Anterior cingulate cortex (tissue), 58 donors: ENCODE measurements around the gene CD300C.
"Not testable (repeated sequence)": the region's sequence is repeated elsewhere in the genome, so short reads cannot be mapped to it uniquely, and the experiment has no call there.

Source experiments
- DNase-seq, 58 donors: peaks; one replicate each; lab custom pipeline; 2025; lab: John Stamatoyannopoulos, UW

Gene CD300C

DNA sequence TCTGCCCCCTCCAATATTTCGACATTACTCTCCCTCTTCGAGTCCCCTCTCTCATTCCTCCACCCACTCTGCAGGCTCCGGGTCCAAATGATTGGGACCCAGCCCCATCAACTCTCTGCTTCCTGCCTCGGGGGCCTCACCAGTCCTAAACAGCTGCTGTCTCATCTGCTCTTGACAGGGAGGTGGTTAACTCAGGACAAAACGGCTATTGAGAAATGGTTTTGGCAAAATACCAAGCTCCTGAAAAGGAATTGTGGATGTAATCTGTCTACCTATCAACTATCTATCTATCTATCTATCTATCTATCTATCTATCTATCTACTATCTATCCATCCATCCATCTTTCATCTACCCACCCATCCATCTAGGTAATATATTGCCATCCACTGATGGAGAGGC lies 19.2 kb upstream of the CD300C start:
- DNase-seq = no peak

DNA sequence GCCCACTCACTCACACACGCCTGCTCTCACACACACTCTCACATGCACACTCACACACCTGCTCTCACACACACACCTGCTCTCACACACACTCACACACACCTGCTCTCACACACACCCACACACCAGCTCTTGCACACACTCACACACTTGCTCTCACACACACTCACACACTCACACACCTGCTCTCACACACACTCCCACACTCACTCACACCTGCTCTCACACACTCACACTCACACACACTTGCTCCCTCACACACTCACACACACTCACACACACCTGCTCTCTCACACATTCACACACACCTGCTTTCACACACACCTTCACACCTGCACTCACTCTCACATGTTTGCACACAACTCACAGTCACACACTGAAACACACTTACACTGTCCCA lies 17.4 kb upstream of the CD300C start:
- DNase-seq = no peak

DNA sequence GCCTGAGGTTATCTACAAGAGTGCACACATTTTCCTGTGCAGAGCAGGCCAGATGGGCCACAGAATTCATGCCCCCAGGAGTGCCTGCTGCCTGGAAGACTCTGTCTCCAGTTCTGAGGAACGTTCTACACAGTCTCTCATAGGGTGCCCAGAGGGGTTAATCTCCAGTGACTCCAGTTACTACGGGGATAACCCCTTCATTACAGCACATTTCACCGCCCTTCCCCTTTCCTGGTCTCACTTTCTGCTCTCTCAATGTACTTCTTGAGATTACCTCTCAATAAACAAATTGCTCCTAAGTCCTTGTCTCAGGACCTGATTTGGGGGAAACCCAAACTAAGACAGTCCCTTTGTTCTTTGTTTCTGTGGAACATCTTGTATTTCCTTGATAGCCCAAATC lies 15.7 kb upstream of the CD300C start:
- no peak for DNase-seq

DNA sequence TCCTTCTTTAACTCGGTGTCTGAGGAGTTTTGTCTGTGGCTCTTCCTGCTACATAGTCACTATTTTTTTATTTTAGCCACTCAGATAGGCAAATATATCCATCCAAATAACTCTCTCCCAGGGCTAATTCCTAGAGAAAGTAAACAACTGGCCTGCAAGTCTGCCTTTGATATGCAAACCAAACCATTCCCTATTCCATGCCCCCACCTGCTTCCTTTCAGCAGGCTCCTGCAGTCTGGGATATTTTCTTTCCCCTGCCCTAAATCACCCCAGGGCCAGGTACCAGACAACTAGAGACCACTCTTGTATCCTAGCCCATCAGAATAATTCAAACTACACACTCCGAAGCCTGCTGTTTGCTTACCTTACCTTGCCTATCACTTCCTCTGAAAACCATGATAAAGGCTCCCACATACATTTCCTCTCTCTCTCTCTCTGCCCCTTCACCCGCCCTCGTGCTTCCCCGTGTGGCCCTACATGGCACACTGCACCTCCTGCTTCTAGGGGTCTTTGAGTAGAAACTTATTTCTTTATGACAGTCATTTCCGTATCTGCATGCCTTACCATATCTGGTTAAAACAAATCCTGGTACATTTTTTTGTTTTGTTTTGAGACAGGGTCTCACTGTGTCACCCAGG lies 13.1 kb upstream of the CD300C start:
- no peak for DNase-seq

DNA sequence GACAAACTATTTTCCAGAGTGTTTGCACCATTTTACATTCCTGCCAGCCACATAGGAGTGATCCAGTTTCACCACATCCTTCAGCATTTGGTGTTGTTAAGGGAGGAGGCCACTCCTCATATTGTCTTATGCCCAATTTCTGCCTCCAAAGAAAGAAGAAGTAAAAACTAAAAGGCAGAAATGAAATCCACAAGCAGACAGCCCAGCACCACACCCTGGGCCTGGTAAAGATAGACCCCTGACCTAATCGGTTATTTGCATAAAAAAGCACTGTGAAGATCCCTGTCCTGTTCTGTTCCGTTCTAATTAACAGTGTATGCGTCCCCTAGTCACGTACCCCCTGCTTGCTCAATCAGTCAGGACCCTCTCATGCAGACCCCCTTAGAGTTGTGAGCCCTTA lies 12.5 kb upstream of the CD300C start:
- DNase-seq = not testable (repeated sequence)

DNA sequence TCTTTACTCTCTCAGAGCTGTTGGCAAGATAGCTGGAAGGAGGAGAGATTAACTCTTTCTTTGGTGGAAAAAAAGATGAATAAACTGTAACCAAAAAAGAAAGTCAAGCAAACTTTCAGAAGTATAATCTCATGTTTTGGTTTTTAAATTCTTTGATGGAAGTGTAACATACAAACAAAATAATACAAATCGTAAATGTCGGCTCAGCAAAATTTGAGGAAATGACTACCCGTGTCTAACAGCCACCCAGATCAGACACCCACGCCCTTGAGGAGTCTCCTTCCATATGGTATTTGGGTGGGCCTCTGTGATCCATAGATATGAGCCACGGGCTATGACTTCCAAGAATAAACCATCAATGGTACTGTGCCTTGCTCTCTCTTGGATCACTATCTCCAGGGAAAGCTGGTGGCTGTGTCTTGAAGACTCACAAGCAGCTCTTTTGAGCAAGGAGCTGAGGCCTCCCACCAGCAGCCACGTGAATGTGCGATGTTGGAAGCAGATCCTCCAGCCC lies 9.6 kb upstream of the CD300C start:
- DNase-seq = no peak

DNA sequence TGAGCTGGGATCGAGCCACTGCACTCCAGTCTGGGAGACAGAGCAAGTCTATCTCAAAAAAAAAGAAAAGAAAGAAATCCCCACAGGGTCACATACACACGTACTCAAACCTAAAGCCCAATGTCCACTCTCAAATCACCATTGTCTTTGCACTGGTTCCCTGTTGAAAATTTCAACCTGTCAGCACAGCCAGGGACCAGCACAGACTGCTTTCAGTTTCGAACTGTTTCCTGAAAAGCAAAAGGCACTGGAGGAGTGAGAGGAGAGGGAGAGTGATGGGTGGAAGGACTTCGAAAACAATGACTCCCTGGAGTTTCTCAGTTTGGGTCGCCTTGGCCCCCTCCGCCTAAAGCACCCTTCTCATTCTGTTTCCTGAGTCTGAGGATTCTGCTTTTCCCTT lies 9.0 kb upstream of the CD300C start:
- no peak for DNase-seq

DNA sequence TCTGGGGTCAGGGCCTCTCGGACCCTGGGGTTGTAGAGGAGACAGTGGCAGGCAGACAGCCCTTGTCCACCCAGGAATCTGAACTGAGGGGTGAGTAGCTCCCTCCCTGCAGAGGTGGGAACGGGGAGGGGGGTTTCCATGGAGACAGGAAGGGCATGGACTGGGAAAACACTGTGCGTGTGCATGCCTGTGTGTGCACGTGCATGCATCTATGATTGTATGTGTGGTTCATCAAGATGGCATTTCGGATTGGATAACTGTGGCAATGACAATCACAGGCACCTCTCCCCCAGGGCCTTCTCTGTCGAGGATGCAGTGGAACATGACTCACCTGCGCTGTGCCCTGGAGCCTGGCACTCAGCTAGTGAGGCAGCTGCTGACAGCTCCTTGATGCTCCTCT lies 6.1 kb upstream of the CD300C start:
- no peak for DNase-seq

DNA sequence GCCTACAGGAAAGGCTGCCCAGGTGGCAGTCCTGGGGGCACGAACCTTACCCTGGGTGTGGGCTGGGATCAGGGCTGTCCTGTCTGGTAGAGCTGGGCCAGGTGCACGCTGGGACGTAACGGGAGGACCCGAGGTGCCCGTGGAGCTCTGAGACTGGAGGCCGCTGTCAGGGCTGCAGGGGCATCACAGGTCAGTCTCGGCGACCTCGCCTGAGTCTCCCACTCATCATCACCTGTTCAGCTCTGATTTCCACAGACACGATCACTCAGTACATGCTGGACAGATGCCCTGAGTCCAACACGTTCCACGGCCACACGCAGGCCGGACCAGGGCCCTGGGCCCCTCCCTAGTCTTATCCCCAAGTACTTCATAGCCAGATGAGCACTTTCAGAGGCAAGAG lies 4.7 kb upstream of the CD300C start:
- DNase-seq = no peak

DNA sequence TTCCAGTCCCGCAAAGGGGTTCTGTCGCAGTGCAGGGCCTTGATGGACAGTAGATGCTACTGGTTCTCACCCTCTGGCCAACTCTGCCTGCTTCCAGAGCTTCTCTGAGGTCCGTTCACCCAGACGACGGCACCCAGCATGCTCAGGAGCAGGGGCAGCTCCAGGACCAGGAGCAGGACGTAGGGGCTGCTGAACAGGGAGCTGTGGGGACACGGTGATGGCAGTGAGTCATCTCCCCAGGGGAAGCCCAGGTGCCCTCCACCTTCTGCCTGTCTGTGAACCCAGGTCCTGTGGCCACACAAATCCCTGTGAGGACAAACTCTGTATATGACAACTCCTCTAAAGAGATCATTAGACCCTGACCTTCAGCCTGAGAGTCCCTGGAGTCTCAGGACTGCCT lies 3.4 kb upstream of the CD300C start:
- DNase-seq = no peak

DNA sequence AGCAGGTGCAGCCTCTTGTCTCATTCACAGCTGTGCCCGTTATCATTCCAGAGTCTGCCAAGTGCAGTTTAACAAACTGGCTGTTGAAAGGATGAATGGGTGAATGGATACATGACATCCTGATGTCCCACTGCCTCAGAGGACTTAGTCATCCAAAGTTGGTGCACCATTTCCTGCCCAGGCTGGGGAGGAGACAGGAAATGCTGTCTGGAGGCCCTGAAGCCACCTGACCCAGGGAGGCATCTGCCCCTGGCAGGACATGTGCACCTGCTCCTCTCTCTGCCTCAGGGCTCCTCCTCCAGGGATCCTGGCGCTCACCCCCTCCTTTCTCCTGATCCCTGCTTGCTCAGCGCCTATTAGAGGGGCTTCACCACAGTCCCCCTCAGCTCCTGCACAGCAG lies 1.8 kb upstream of the CD300C start:
- no peak for DNase-seq

DNA sequence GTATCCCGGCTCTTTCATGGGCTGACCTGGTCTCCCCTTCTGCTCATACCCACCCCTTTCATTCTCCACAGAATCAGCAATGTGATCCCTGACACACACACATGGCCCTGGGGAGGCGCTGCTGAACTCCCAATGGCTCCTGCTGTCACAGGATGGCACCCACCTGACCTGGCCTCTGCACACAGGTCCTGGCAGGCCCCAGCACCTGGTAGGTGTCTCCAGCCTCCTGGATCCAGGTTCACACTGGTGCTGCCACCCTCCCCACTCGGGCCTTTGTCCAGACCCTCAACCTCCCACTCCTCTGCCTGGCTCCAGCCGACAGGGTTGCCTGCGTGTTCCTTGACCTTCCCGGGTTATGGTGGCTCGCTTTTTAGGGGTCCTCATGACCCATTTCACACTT lies 1.3 kb upstream of the CD300C start:
- no peak for DNase-seq

DNA sequence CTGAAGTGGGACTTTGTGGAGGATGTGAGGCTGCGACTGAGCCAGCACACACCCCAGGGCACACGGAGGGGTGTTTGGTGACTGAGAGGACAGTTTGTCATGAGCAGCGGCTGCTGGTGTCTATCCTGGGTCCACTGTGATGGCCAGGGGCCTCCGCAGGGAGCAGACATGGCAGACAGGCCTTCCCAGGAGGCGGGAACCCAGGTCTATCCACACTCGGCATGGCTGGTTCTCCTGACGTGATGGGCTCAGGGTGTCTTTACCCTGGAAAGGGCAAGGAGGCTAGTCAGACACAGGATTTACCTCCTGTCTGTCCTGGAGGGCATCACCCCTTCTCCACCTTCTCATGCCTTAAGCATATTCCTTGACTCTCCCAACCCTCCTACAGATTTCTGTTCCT lies 671 bp upstream of the CD300C start:
- no peak for DNase-seq

DNA sequence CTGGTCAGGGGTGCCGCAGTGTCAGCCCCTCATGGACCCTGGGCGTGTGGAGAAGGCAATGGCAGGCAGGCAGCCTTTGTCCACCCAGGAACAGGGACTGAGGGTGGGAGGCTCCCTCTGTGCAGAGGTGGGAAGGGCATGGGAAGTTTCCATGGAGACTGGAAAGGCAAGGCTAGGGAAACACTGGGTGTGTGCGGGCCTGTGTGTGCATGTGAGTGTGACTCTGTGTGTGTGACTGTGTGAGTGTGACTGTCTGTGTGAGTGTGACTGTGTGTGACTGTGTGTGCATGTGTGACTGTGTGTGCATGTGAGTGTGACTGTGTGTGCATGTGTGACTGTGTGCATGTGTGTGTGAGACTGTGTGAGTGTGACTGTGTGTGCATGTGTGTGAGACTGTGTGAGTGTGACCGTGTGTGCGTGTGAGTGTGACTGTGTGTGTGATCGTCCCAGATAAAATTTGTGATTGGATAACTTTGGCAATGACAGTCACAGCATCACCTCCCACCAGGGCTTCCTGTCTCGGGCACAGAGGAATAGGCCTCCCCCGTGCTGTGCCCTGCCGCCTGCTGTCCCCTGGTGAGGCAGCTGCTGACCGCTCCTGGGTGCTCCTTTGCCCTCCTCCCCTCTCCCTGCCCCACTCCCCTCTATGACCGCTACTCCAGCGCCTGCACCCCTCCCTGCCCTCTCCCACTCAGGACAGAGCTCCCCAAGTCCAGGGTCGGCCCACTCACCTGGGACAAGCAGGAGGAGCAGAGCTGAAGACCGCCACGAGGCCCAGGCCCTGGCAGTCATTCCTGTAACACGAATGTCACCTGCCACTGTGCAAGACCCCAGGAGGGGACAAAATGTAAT lies 698 bp downstream of the CD300C start:
- DNase-seq = no peak

DNA sequence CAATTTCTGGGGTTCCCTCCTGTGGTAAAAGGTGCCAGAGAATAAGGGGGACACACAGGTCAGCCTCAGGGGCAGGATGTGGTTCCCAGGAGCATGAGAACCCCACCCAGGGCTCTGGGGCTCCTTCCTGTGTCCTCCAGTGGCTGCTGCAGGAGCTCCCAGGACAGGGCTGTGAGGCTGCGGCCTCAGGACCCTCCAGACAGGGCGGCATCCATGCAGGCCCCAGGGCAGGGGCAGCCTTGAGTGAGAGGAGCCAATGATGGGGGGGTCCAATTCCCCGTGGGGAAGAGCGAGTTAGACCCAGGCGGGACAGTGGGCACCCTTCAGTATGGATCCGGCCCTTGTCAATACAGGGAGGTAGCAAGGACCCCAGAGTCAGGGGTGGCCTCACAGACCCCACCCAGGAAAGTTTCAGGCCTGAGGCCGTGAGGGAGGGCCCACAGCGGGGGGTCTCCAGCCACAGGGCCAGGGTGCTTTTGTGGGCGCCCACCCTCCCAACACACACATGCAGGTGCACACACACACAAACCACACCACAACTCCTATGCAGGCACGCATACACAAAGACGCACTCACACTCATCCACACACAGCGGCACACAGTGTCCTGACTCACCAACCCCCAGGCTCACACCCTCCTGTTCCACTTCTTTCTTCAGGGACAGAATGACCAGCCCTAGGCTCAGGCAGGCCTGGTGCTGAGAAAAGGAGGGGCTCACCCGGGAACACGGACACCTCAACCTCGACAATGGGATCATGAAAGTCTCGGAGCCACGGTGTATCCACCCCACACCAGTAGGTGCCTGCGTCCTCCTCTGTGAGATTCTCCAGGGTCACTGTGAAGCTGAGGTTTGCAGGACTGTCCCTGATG lies 1.8 kb downstream of the CD300C start:
- no peak for DNase-seq

DNA sequence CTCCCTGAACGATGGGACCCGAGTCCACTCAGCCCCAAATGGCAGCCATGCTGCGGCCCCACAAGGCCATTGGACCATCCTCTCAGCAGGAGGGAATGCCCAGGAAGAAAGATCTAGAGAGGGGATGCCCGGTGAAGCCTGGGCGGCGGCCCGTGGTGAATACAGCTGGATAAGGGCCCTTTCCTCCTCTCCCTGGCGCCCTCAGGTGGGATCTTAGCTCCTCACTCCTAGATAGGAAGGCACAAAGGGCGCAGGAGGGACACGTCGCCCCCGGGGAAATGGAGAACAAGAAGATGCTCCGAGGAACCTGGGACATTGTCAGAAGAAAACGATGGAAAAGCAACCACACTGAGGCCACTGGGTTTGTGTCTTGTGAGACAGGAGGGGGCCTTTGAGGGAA lies 2.5 kb downstream of the CD300C start:
- DNase-seq = no peak

DNA sequence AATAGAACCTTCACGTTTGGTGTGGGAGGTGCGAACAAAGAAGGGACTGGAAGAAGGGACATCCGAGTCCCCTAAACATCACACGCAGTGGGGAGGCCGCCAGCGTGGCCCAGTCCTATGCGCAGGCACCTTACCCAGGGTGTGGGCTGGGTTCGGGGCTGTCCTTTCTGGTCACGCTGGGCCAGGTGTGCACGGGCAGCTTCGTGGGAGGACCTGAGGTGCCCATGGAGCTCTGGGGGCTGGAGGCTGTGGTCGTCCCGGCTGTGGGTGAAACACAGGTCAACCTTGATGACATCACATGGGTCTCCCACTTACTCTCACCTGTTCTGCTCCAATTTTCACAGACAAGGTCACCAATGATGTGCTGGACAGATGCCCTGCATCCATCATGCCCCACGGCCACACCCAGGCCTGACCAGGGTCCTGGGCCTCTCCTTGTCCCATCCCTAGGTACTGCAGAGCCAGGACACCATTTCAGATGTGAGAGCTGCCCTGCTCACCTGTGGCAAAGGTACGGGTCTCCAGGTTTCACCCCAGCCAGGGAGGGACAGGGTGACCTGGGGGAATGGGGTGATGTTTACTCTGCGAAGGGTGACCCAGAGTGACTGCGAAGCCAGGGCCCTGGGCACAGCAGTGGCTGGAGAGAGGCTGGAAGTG lies 3.1 kb downstream of the CD300C start:
- DNase-seq = no peak

DNA sequence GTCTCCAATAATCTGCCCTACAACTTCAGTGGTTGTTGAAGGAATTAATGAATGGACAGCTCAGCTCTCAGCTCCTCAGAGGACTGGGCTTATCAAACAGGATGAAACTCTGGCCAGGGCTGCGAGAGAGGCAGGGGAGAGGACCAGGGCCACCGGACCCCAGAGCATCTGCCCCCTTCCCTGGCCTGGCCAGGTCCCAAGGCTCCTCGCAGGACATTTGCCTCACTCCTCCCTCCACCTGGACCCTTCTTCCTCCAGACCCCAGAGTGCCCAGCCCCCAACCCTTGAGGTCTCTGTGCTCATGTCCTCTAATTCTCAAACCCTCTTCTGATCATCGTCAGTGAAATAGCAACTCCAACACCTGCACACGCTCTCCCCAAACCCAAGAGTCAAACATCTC lies 3.7 kb downstream of the CD300C start:
- DNase-seq = no peak

DNA sequence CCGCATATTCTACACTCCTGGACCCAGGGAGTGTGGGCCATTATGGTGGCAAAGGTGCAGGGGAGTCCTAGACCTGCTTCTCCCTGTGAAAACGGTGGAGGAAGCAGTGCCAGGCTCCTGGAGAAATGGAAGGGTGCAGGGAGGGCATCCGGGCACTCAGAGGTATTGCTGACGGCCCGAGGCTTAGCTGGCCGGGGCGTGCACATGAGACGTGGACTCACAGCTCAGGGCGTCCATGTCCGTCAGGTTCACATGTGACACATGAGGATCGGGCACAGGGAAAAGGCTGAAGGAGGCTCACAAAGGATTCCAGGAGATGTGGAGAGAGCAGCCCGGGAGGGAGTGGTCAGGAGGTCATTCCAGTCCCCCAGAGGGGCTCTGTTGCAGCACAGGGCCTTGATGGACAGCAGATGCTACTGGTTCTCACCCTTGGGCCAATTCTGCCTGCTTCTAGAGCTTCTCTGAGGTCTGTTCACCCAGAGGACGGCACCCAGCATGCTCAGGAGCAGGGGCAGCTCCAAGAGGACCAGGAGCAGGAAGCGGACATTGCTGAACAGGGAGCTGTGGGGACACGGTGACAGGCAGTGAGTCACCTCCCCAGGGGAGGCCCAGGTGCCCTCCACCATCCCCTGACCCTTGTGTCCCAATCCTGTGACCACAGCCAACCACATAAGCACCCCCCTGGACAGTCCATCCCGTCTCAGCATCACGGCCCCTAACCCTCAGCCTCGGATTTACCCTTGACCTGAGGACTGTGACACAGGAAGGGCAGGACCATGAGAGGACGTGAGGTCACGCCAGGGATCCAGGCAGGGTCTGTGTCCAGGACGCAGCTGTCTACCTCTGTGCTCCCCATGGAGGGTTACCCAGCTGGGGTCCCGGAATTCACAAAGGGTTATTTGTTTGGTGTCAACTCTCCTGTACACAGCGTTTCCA lies 4.5 kb downstream of the CD300C start:
- no peak for DNase-seq
